Epithelial cell of esophagus (primary cell): Measurements from ENCODE around the gene WBP2.

ENCODE experiments used
- DNase-seq: peaks from one replicate; pipeline ENCODE4 v3.0.0; 2010; ENCODE audit warnings: low read depth
- H3K4me3 ChIP-seq: 2 replicates; pipeline ENCODE4 v1.5.1; 2011; ENCODE audit warnings: mild to moderate bottlenecking, low read length, control low read depth
- TF ChIP-seq, protein P1 (sequence below): IDR thresholded peaks from 2 replicates; pipeline ENCODE4 v1.5.1; 2011; ENCODE audit warnings: low read depth, mild to moderate bottlenecking, low read length, control low read depth, inconsistent platforms; ENCODE audit not compliant: insufficient read depth; ENCODE audit errors: missing control alignments

Gene WBP2

DNA sequence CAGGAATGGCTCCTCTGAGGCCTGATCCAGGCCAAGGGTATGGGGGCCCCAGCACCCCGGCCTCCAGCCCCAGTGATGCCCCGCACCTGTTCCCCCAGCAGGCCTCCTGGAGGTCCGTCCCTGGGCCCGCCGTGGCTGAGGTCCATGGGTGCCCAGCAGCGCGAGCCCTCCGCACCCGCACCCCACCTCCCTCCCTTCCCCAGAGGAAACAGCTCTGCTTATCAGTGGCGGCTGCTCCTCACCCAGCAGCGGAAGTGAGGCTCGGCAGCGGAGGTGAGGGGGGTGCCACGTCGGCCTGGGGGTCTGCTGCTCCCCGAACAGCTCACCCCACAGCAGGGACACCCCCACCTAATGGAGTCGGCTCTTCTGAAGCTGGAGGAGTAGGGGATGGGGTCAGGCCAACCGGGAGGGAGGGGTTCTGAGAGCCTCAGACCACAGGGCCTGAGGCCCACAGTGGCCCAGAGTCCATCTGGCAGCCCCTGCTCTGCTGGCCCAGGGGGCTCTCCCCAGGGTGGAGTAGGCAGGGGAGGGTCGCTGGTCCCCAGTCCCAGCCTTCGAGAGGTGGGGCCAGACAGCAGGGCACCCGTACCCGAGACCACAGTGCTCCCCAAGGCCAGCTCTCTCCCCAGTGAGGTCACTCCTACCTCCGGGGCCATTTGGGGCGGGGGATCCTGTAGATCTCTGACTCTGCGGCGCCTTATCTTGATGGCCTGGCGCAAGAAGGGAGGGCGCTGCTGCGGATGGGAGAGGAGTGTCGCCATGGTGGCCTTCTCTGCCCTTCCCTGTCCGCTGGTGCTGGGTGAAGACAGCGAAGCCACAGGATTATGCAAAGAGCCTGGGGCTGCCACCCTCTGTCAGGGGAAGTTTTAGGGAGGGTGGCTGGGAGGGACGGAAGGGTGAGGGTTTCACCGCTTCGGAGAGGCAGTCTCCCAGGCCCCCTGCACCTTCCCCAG, 11.3 kb downstream of the WBP2 start, which contains the start of gene UNC13D:
Gene UNC13D, minus strand, starts transcription at position 828 of the 953 bp plus-strand sequence. Its CDS starts 67 bp downstream, at position 761.
- peak; percentile 43 for DNase-seq
- TF ChIP-seq, protein P1, sequence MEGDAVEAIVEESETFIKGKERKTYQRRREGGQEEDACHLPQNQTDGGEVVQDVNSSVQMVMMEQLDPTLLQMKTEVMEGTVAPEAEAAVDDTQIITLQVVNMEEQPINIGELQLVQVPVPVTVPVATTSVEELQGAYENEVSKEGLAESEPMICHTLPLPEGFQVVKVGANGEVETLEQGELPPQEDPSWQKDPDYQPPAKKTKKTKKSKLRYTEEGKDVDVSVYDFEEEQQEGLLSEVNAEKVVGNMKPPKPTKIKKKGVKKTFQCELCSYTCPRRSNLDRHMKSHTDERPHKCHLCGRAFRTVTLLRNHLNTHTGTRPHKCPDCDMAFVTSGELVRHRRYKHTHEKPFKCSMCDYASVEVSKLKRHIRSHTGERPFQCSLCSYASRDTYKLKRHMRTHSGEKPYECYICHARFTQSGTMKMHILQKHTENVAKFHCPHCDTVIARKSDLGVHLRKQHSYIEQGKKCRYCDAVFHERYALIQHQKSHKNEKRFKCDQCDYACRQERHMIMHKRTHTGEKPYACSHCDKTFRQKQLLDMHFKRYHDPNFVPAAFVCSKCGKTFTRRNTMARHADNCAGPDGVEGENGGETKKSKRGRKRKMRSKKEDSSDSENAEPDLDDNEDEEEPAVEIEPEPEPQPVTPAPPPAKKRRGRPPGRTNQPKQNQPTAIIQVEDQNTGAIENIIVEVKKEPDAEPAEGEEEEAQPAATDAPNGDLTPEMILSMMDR: no peak
- H3K4me3 ChIP-seq: no peak within 1 kb of the TSS

GRCh38 chr17:75842963-75843576, 12.1 kb downstream of the WBP2 start:
- H3K4me3 ChIP-seq: no peak overlapping the region
- no peak for DNase-seq
- TF ChIP-seq, protein P1: no peak

DNA sequence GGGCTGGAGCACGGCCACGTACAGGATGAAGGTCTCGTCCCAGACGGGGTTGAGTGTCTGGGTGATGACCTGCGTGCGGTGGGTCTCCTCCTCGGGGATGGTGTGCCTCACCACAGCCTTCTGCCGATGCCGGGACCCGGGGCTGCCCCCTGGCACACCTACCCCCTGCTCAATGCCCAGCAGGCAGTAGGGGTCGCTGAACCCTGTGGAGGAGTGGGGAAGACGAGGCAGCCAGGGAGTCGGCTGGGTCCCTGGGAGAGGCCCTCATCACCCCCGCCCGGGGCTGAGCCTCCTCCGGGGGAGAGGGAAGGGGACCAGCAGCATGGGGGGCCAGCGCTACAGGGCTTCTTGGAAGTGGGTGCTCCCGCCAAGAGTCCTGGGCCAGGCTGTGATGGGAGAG, 12.7 kb downstream of the WBP2 start:
- TF ChIP-seq, protein P1: no peak
- no peak for DNase-seq
- H3K4me3 ChIP-seq: no peak overlapping the region

DNA sequence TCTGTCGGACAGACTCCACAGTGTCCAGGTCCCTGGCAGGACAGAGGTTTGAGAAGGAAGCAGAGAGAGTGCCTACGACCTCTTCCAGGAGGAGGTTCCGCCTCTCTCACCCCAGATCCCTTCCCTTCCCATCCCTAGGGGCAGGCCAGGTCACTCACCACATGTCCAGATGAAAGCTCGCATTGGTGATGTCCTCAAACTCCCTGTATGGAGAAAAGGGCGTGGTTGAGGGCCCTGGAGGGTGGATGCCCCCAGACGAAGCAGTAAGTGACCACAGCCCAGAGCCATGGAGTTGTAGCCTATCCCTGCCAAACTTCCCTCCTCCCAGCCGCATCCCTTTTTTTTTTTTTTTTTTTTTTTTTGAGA, 14.4 kb downstream of the WBP2 start:
- H3K4me3 ChIP-seq: no peak overlapping the region
- TF ChIP-seq, protein P1: no peak

GRCh38 chr17:75839942-75840798, 15.0 kb downstream of the WBP2 start:
- H3K4me3 ChIP-seq: no peak overlapping the region
- no peak for DNase-seq
- TF ChIP-seq, protein P1: no peak

More for the DNA sequence above, 14.4 kb downstream of the WBP2 start:
- DNase-seq: no peak

DNA sequence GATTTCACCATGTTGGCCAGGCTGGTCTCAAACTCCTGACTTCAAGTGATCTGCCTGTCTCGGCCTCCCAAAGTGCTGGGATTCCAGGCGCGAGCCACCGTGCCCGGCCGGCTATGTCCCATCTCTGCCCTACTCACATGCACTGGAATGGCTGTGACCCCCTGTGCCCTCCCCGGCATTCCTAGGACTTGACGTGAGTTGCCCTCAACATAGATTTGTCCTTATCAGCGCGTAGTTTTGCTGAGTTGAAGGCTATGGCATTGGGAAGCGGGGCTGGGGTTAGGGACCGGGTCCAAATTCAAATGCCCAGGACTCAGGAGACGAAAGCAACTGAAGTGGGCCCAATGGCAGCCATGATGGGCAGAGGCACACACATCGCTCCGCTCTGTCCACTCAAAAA, 16.7 kb downstream of the WBP2 start:
- no peak for DNase-seq
- H3K4me3 ChIP-seq: no peak overlapping the region
- TF ChIP-seq, protein P1: no peak
